Ovary (tissue), 9 donors: ENCODE data around the gene ZFPL1. TPM values are rescaled to one million over a fixed set of nuclear protein-coding genes. Genes with fewer than 3 reads are reported as not detected.
"Not testable (repeated sequence)": the region's sequence is repeated elsewhere in the genome, so short reads cannot be mapped to it uniquely, and the experiment has no call there.

Source experiments
- DNase-seq, 5 donors: peaks; one replicate each; pipeline ENCODE4 v3.0.0-alpha.2; 2019 to 2020
- H3K27ac ChIP-seq, 2 donors: fragments of 200-600 bp; one replicate each; pipeline versions ENCODE4 v1.5.1 to v1.8.0; 2019 to 2022
- H3K27me3 ChIP-seq: fragments of 200-600 bp; one replicate; pipeline ENCODE4 v1.8.0; 2022
- H3K36me3 ChIP-seq: fragments of 200-600 bp; sonication (generic); one replicate; pipeline ENCODE4 v1.5.1; 2019
- H3K4me1 ChIP-seq: one replicate; pipeline ENCODE4 v1.8.1; 2013; ENCODE audit warnings: mild to moderate bottlenecking, moderate library complexity; ENCODE audit not compliant: insufficient read depth
- H3K4me3 ChIP-seq: fragments of 200-600 bp; sonication (generic); one replicate; pipeline ENCODE4 v1.5.1; 2017
- H3K9me3 ChIP-seq, 2 donors: fragments of 200-600 bp in 1 of 2; sonication (generic) in 1 of 2; one replicate each; pipeline versions ENCODE4 v1.5.1 to v1.8.1; 2013 to 2019; ENCODE audit warnings: mild to moderate bottlenecking in 1 of 2, moderate library complexity in 1 of 2
- EP300 ChIP-seq: sonication (generic); formaldehyde crosslinking; IDR thresholded peaks from one replicate; pipeline ENCODE4 v1.6.1; 2017; ENCODE audit warnings: antibody characterized with exemption
- POLR2A ChIP-seq: fragments of 450-650 bp; IDR thresholded peaks from one replicate; pipeline ENCODE4 v1.6.1; 2017; ENCODE audit warnings: antibody characterized with exemption, mild to moderate bottlenecking, moderate library complexity
- WGBS, 3 donors: extraction: QIAGEN DNeasy Blood & Tissue Kit in 1 of 3; methylation state at CpG; one replicate each; pipeline versions ENCODE4 v1.1.5 to v1.1.7; 2013 to 2017; 5-methylcytosine and 5-hydroxymethylcytosine counted together
- intact Hi-C, 4 donors: fragments of 100-400 bp; cut with DNase I; formaldehyde crosslinking; loops; one replicate each; pipeline versions ENCODE4 v1.11.0 to v1.15.1; 2022 to 2023
- polyA plus RNA-seq, 2 donors: library from polyadenylated mRNA; stranded (reverse); fragments of 200-250 nt in 1 of 2; fragments of 350-450 nt in 1 of 2; fragmentation: Illumina TruSeq in 1 of 2; extraction: RNeasy Lipid Tissue Mini Kit (QIAGEN cat#74804) in 1 of 2; gene quantifications; one replicate each; pipeline ENCODE4 v1.2.3, GENCODE V29; 2013 to 2014
- total RNA-seq, 7 donors: library from RNA; depleted of rRNA in 2 of 7; stranded (reverse); fragments of >200 nt in 2 of 7; fragmentation: NEBNext Ultra II Directional in 3 of 7; extraction: Animal tissue kit (Norgen Biotek cat#: 25700) in 3 of 7; gene quantifications; one replicate each; pipeline versions ENCODE4 v1.1.0 to v1.2.4, GENCODE V29; 2016 to 2023
- TF ChIP-seq, protein P1 (sequence below), 3 donors: fragments of 450-650 bp in 2 of 3; fragments of 200-600 bp in 1 of 3; IDR thresholded peaks; one replicate each; pipeline versions ENCODE4 v1.5.1 to v1.8.0; 2016 to 2022; ENCODE audit warnings: antibody characterized with exemption in 3 of 3, mild to moderate bottlenecking in 1 of 3
- donor health status: DM: no; HTN: no; CAD: no; lungs with moderate emphysema.
- donor health status: DM: no; HTN: no; CAD: no.
- donor health status: Bipolar disorder and iron deficiency.
- donor health status: DM: yes; HTN: yes; CAD: no.
- donor health status: DM: no; HTN: no; CAD: no.
- donor health status: DM: yes; HTN: yes; CAD: no.

ZFPL1 gene
- total and polyA plus RNA-seq, 9 donors = 11.2 to 44.8 (median 35.1) TPM

DNA sequence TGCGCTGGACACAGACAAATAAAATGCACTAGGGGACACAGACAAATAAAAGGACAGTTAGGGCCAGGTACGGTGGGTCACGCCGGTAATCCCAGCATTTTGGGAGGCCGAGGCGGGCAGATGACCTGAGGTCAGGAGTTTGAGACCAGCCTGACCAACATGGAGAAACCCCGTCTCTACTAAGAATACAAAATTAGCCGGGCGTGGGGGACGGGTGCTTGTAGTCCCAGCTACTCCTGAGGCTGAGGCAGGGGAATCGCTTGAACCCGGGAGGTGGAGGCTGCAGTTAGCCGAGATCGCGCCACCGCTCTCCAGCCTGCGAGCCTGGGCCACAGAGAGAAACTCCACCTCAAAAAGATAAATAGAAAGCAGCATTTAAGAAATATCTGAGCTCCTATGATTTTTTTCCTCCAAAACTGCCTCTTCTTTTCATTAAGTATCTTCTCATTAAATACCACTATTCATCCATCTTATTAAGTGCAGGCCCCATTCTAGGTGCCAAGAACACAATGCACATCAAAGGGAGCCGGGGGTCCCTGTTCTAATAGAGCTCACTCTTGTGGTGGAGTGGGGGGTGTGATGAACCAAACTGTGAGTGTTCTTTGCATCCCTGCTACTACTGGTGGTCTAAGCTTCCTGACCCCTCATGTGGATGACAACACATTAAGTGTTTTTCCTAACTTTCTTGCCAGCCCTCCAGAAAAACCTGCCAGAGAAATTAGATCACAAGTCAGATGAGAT is 34.2 kb downstream of the ZFPL1 start:
- no peaks in the 10 kb centered on the region for H3K36me3 ChIP-seq
- TF ChIP-seq POLR2A = peak; percentile 5
- no peak for TF ChIP-seq EP300
- TF ChIP-seq, protein P1, sequence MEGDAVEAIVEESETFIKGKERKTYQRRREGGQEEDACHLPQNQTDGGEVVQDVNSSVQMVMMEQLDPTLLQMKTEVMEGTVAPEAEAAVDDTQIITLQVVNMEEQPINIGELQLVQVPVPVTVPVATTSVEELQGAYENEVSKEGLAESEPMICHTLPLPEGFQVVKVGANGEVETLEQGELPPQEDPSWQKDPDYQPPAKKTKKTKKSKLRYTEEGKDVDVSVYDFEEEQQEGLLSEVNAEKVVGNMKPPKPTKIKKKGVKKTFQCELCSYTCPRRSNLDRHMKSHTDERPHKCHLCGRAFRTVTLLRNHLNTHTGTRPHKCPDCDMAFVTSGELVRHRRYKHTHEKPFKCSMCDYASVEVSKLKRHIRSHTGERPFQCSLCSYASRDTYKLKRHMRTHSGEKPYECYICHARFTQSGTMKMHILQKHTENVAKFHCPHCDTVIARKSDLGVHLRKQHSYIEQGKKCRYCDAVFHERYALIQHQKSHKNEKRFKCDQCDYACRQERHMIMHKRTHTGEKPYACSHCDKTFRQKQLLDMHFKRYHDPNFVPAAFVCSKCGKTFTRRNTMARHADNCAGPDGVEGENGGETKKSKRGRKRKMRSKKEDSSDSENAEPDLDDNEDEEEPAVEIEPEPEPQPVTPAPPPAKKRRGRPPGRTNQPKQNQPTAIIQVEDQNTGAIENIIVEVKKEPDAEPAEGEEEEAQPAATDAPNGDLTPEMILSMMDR (IDR thresholded peaks at IDR 0.05) = no peak
- no peaks in the 10 kb centered on the region for H3K27me3 ChIP-seq
- peak in 1 of 5 donors; percentile 55 for DNase-seq
- intact Hi-C loops = loop anchor here in 3 of 4 donors (5.0 to 10.0 kb wide), 7 partner anchors 36 to 273 kb away; partner anchors contain the start of genes ARL2 (in 2 of the 3), ATG2A (in 1 of the 3), CAPN1 (in 1 of the 3) and CDC42BPG (in 1 of the 3)
- peak overlapping the region in 1 of 2 donors; percentile 35 for H3K27ac ChIP-seq
- H3K9me3 ChIP-seq = no peaks in the 10 kb centered on the region
- no peak overlapping the region for H3K4me3 ChIP-seq
- 73 to 79% (median 78%) methylated on average over 18 of the region's 18 CpGs for WGBS, 3 donors
- H3K4me1 ChIP-seq = peaks cover 4% of the 10 kb centered on the region

DNA sequence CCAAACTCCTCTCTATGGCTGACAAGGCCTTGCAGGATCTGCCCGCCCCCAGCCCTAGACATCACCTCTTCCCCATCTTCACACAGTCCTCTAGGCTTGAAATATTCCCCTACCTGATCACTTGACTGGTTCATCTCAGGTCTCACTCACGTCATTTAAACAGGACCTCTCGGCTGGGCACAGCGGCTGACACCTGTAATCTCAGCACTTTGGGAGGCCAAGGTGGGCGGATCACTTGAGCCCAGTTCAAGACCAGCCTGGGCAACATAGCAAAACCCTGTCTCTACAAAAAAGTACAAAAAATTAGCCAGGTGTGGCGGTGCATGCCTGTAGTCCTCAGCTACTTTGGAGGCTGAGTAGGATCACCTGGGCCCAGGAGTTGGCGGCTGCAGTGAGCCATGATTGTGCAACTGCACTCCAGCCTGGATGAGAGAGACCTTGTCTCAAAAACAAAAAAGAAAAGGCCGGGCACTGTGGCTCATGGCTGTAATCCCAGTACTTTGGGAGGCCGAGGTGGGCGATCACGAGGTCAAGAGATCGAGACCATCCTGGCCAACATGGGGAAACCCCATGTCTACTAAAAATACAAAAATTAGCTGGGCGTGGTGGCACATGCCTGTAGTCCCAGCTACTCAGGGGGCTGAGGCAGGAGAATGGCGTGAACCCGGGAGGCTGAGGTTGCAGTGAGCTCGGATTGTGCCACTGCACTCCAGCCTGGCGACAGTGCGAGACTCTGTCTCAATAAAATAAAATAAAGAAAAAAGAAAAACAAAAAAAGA is 35.1 kb downstream of the ZFPL1 start:
- not testable (repeated sequence) for H3K36me3 ChIP-seq, H3K27me3 ChIP-seq, H3K4me3 ChIP-seq, H3K27ac ChIP-seq, H3K9me3 ChIP-seq, H3K4me1 ChIP-seq
- intact Hi-C loops = loop anchor here in 3 of 4 donors (5.0 to 10.0 kb wide), 7 partner anchors 37 to 274 kb away; partner anchors contain the start of genes ARL2 (in 2 of the 3), ATG2A (in 1 of the 3), CAPN1 (in 1 of the 3) and CDC42BPG (in 1 of the 3)
- DNase-seq = peak in 3 of 5 donors; percentile 21 to 44 (median 26)
- 83 to 86% (median 83%) methylated on average over 18 of the region's 18 CpGs for WGBS, 3 donors

DNA sequence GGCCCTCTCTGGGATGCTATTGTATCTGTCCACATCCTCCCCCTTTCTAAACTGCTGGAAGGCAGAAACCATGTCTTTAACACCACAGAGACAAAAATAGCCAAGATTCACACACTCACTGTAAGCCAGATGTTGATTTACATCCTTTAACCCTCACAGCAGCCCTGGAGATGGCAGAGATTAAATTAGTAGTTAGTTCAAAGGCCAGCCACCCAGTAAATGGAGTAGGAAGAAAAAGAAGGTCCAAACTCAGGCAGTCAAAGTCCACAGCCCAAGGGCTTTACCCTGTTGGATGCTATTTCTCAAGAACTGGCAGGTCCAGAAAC is 35.6 kb downstream of the ZFPL1 start:
- H3K27me3 ChIP-seq = no peaks in the 10 kb centered on the region
- intact Hi-C loops = loop anchor here in 3 of 4 donors (5.0 to 10.0 kb wide), 7 partner anchors 37 to 275 kb away; partner anchors contain the start of genes ARL2 (in 2 of the 3), ATG2A (in 1 of the 3), CAPN1 (in 1 of the 3) and CDC42BPG (in 1 of the 3)
- no peak overlapping the region for H3K27ac ChIP-seq
- no peaks in the 10 kb centered on the region for H3K36me3 ChIP-seq
- DNase-seq = no peak
- H3K4me3 ChIP-seq = no peak overlapping the region
- peaks cover 2% of the 10 kb centered on the region for H3K4me1 ChIP-seq
- H3K9me3 ChIP-seq = no peaks in the 10 kb centered on the region
- no peak for TF ChIP-seq EP300
- TF ChIP-seq, protein P1 (IDR thresholded peaks at IDR 0.05) = no peak
- no peak for TF ChIP-seq POLR2A

DNA sequence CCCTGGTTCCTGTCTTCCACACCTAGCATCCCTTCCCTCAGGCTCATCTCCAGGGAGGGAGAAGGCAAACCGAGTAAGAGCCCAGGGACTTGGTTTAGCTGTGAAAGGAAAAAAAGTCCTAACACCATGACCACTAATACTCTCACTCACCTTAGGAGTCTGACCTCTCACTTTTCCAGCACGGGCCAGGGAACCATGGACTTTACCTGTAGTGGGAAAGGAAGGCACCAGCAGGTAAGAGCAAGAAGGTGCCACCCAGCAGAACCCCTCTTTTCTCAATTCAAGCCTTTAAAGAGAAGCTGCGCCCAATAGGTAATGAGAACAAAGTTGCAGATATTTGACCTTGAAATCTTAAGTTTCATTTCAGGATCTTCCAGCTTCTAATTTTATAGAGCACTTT is 36.8 kb downstream of the ZFPL1 start:
- peak overlapping the region; percentile 71 for H3K4me3 ChIP-seq
- peaks cover 2% of the 10 kb centered on the region for H3K4me1 ChIP-seq
- H3K27me3 ChIP-seq = no peaks in the 10 kb centered on the region
- no peaks in the 10 kb centered on the region for H3K36me3 ChIP-seq
- no peak for DNase-seq
- TF ChIP-seq POLR2A (no peak), EP300 (no peak)
- TF ChIP-seq, protein P1 (IDR thresholded peaks at IDR 0.05) = no peak
- intact Hi-C loops = loop anchor here in 2 of 4 donors (5.0 kb wide), 2 partner anchors 109 to 279 kb away; partner anchors contain the start of genes ARL2 (in 1 of the 2) and CDC42BPG (in 1 of the 2)
- 67 to 78% (median 72%) methylated on average over 3 of the region's 3 CpGs for WGBS, 3 donors
- peak overlapping the region; percentile 69 to 84 for H3K27ac ChIP-seq
- H3K9me3 ChIP-seq = no peaks in the 10 kb centered on the region
